NT2/D1 (cell line): ENCODE results near the gene CA12.
A peak's percentile ranks its signal among the peaks of the same experiment; 100 is the strongest.

ENCODE experiments used
- DNase-seq: peaks from one replicate; pipeline ENCODE4 v3.0.0-alpha.2; 2011; ENCODE audit warnings: low read depth, low spot score
- H3K27me3 ChIP-seq: 2 replicates; pipeline ENCODE4 v1.6.0; 2011; ENCODE audit warnings: mild to moderate bottlenecking; ENCODE audit not compliant: insufficient read length, insufficient read depth
- H3K36me3 ChIP-seq: 2 replicates; pipeline ENCODE4 v1.6.1; 2011; ENCODE audit warnings: mild to moderate bottlenecking, low read length, mixed read lengths; ENCODE audit not compliant: insufficient read depth, insufficient read length
- H3K4me1 ChIP-seq: 2 replicates; pipeline ENCODE4 v1.5.1; 2011; ENCODE audit not compliant: insufficient read depth, insufficient read length
- H3K4me3 ChIP-seq: 2 replicates; pipeline ENCODE4 v1.5.1; 2011; ENCODE audit warnings: low read depth; ENCODE audit not compliant: insufficient read length
- H3K9ac ChIP-seq: 2 replicates; pipeline ENCODE4 v1.6.0; 2011; ENCODE audit warnings: low read depth; ENCODE audit not compliant: insufficient read length
- H3K9me3 ChIP-seq: 2 replicates; pipeline ENCODE4 v1.5.1; 2011; ENCODE audit warnings: mild to moderate bottlenecking, low read length; ENCODE audit not compliant: insufficient read depth
- SUZ12 ChIP-seq: IDR thresholded peaks from 2 replicates; pipeline ENCODE4 v1.6.1; 2011; ENCODE audit not compliant: insufficient read length, insufficient read depth; ENCODE audit errors: extremely low read depth
- YY1 ChIP-seq: IDR thresholded peaks from 2 replicates; pipeline ENCODE4 v1.6.1; 2011; ENCODE audit not compliant: insufficient read length, insufficient read depth
- ZNF274 ChIP-seq: IDR thresholded peaks from 2 replicates; pipeline ENCODE4 v1.6.1; 2011; ENCODE audit warnings: mild to moderate bottlenecking, low read depth, low read length

The CA12 gene

GRCh38 chr15:63341898-63342297, 39.7 kb downstream of the CA12 start:
- Histone ChIP-seq H3K27me3 (no peaks in the 10 kb centered on the region), H3K36me3 (no peaks in the 10 kb centered on the region), H3K9ac (no peak overlapping the region), H3K4me3 (no peak overlapping the region), H3K9me3 (no peaks in the 10 kb centered on the region), H3K4me1 (peaks cover 16% of the 10 kb centered on the region)
- DNase-seq, result no peak
- TF ChIP-seq ZNF274 (no peak), SUZ12 (no peak), YY1 (no peak)

- H3K9me3 ChIP-seq, result no peaks in the 10 kb centered on the region
- H3K36me3 ChIP-seq, result no peaks in the 10 kb centered on the region
- H3K27me3 ChIP-seq, result no peaks in the 10 kb centered on the region
- H3K9ac ChIP-seq, result no peak overlapping the region
- TF ChIP-seq YY1 (no peak), ZNF274 (no peak), SUZ12 (no peak)
- DNase-seq, result no peak
- no peak overlapping the region for H3K4me3 ChIP-seq
- peaks cover 18% of the 10 kb centered on the region for H3K4me1 ChIP-seq
These were observed 40.8 kb downstream of the CA12 start for GRCh38 chr15:63340878-63341277.

- H3K9ac ChIP-seq, result no peak overlapping the region
- H3K9me3 ChIP-seq, result no peaks in the 10 kb centered on the region
- H3K36me3 ChIP-seq, result no peaks in the 10 kb centered on the region
- H3K27me3 ChIP-seq, result no peaks in the 10 kb centered on the region
- H3K4me1 ChIP-seq, result peaks cover 20% of the 10 kb centered on the region
- DNase-seq, result no peak
- H3K4me3 ChIP-seq, result no peak overlapping the region
- TF ChIP-seq YY1, result no peak
- TF ChIP-seq ZNF274, result no peak
- TF ChIP-seq SUZ12, result no peak
These were observed 41.3 kb downstream of the CA12 start for GRCh38 chr15:63340353-63340752.

- Histone ChIP-seq H3K36me3 (no peaks in the 10 kb centered on the region), H3K9me3 (no peaks in the 10 kb centered on the region), H3K4me3 (no peak overlapping the region), H3K27me3 (no peaks in the 10 kb centered on the region), H3K4me1 (peaks cover 23% of the 10 kb centered on the region), H3K9ac (no peak overlapping the region)
- no peak for TF ChIP-seq ZNF274
- no peak for TF ChIP-seq YY1
- no peak for TF ChIP-seq SUZ12
- DNase-seq, result peak; percentile 23
These were observed 41.8 kb downstream of the CA12 start for GRCh38 chr15:63339836-63340235.

- no peak for TF ChIP-seq ZNF274
- no peak for TF ChIP-seq SUZ12
- no peak for TF ChIP-seq YY1
- H3K9ac ChIP-seq, result no peak overlapping the region
- DNase-seq, result no peak
- no peaks in the 10 kb centered on the region for H3K27me3 ChIP-seq
- H3K36me3 ChIP-seq, result no peaks in the 10 kb centered on the region
- H3K9me3 ChIP-seq, result no peaks in the 10 kb centered on the region
- H3K4me1 ChIP-seq, result peaks cover 23% of the 10 kb centered on the region
- H3K4me3 ChIP-seq, result no peak overlapping the region
These were observed 42.5 kb downstream of the CA12 start for GRCh38 chr15:63339006-63339766.

GRCh38 chr15:63338170-63338569, 43.5 kb downstream of the CA12 start:
- no peak for DNase-seq
- Histone ChIP-seq H3K36me3 (no peaks in the 10 kb centered on the region), H3K9me3 (no peaks in the 10 kb centered on the region), H3K4me3 (no peak overlapping the region), H3K4me1 (peaks cover 23% of the 10 kb centered on the region), H3K9ac (no peak overlapping the region), H3K27me3 (no peaks in the 10 kb centered on the region)
- TF ChIP-seq ZNF274 (no peak), SUZ12 (no peak), YY1 (no peak)

GRCh38 chr15:63337046-63337445, 44.6 kb downstream of the CA12 start:
- Histone ChIP-seq H3K9ac (no peak overlapping the region), H3K36me3 (no peaks in the 10 kb centered on the region), H3K9me3 (no peaks in the 10 kb centered on the region), H3K4me3 (no peak overlapping the region), H3K4me1 (peaks cover 23% of the 10 kb centered on the region), H3K27me3 (no peaks in the 10 kb centered on the region)
- TF ChIP-seq YY1, result no peak
- no peak for DNase-seq

- H3K4me3 ChIP-seq, result no peak overlapping the region
- no peaks in the 10 kb centered on the region for H3K36me3 ChIP-seq
- H3K9me3 ChIP-seq, result no peaks in the 10 kb centered on the region
- H3K27me3 ChIP-seq, result no peaks in the 10 kb centered on the region
- H3K4me1 ChIP-seq, result peaks cover 21% of the 10 kb centered on the region
- H3K9ac ChIP-seq, result no peak overlapping the region
- DNase-seq, result no peak
- TF ChIP-seq ZNF274 (no peak), YY1 (no peak), SUZ12 (no peak)
These were observed 46.0 kb downstream of the CA12 start for GRCh38 chr15:63335543-63336240.
